ENCODE data around the gene CPSF4L.
A peak's percentile ranks its signal among the peaks of the same experiment; 100 is the strongest.

- TF ChIP-seq CTCF (IDR thresholded peaks at IDR 0.05) (no peak), POLR2A (IDR thresholded peaks at IDR 0.05) (no peak), EP300 (IDR thresholded peaks at IDR 0.05) (peak in 1 of 2 donors; percentile 37)
Observed at GRCh38 chr17:73307130-73307529, 45.5 kb upstream of the CPSF4L start.

Measured in tibial nerve (tissue), 4 donors.